ENCODE data around the gene CEP72. TPM values are rescaled to one million over a fixed set of nuclear protein-coding genes. Genes with fewer than 3 reads are reported as not detected.

Gene CEP72
- total RNA-seq, 1 donor from 2014 or later: 5.2 TPM

- Histone ChIP-seq H3K27me3 (ENCODE audit: control insufficient read depth in 3 of 3, insufficient read depth in 3 of 3, low read length in 3 of 3) (no peaks in the 10 kb centered on the region), H3K4me1 (ENCODE audit: control insufficient read depth in 3 of 3, insufficient read depth in 3 of 3, low read length in 3 of 3) (no peaks in the 10 kb centered on the region), H3K27ac (ENCODE audit: low read depth, low read length) (no peak overlapping the region), H3K36me3 (ENCODE audit: control insufficient read depth in 3 of 3, insufficient read depth in 3 of 3, low read length in 3 of 3) (peaks cover 8 to 19% (median 13%) of the 10 kb centered on the region in 3 donors), H3K9ac (ENCODE audit: low read depth in 1 of 3, low read length in 3 of 3) (no peak overlapping the region), H3K4me3 (ENCODE audit: low read length in 3 of 3) (no peak overlapping the region), H3K9me3 (ENCODE audit: control insufficient read depth in 3 of 3, low read length in 3 of 3) (no peaks in the 10 kb centered on the region)
Observed at GRCh38 chr5:642481-642880, 30.3 kb downstream of the CEP72 start.

GRCh38 chr5:643351-643801 is 31.2 kb downstream of the CEP72 start:
- no peak overlapping the region for H3K27ac ChIP-seq (ENCODE audit: low read depth, low read length)

GRCh38 chr5:643811-644271 is 31.7 kb downstream of the CEP72 start:
- no peaks in the 10 kb centered on the region for H3K9me3 ChIP-seq (ENCODE audit: control insufficient read depth in 3 of 3, low read length in 3 of 3)
- H3K4me1 ChIP-seq (ENCODE audit: control insufficient read depth in 3 of 3, insufficient read depth in 3 of 3, low read length in 3 of 3): no peaks in the 10 kb centered on the region
- H3K36me3 ChIP-seq (ENCODE audit: control insufficient read depth in 3 of 3, insufficient read depth in 3 of 3, low read length in 3 of 3): peaks cover 7 to 12% (median 12%) of the 10 kb centered on the region in 3 donors
- no peak overlapping the region for H3K9ac ChIP-seq (ENCODE audit: low read depth in 1 of 3, low read length in 3 of 3)
- no peak overlapping the region for H3K27ac ChIP-seq (ENCODE audit: low read depth, low read length)
- no peak overlapping the region for H3K4me3 ChIP-seq (ENCODE audit: low read length in 3 of 3)
- H3K27me3 ChIP-seq (ENCODE audit: control insufficient read depth in 3 of 3, insufficient read depth in 3 of 3, low read length in 3 of 3): no peaks in the 10 kb centered on the region

More at GRCh38 chr5:643351-643801, 31.2 kb downstream of the CEP72 start:
- Histone ChIP-seq H3K9me3 (ENCODE audit: control insufficient read depth in 3 of 3, low read length in 3 of 3) (no peaks in the 10 kb centered on the region), H3K4me3 (ENCODE audit: low read length in 3 of 3) (no peak overlapping the region), H3K9ac (ENCODE audit: low read depth in 1 of 3, low read length in 3 of 3) (no peak overlapping the region), H3K4me1 (ENCODE audit: control insufficient read depth in 3 of 3, insufficient read depth in 3 of 3, low read length in 3 of 3) (no peaks in the 10 kb centered on the region), H3K27me3 (ENCODE audit: control insufficient read depth in 3 of 3, insufficient read depth in 3 of 3, low read length in 3 of 3) (no peaks in the 10 kb centered on the region), H3K36me3 (ENCODE audit: control insufficient read depth in 3 of 3, insufficient read depth in 3 of 3, low read length in 3 of 3) (peaks cover 7 to 16% (median 12%) of the 10 kb centered on the region in 3 donors)

GRCh38 chr5:644509-644908 is 32.4 kb downstream of the CEP72 start:
- Histone ChIP-seq H3K9me3 (ENCODE audit: control insufficient read depth in 3 of 3, low read length in 3 of 3) (no peaks in the 10 kb centered on the region), H3K27me3 (ENCODE audit: control insufficient read depth in 3 of 3, insufficient read depth in 3 of 3, low read length in 3 of 3) (no peaks in the 10 kb centered on the region), H3K4me3 (ENCODE audit: low read length in 3 of 3) (no peak overlapping the region), H3K9ac (ENCODE audit: low read depth in 1 of 3, low read length in 3 of 3) (no peak overlapping the region), H3K27ac (ENCODE audit: low read depth, low read length) (no peak overlapping the region), H3K36me3 (ENCODE audit: control insufficient read depth in 3 of 3, insufficient read depth in 3 of 3, low read length in 3 of 3) (peaks cover 6 to 12% (median 12%) of the 10 kb centered on the region in 3 donors), H3K4me1 (ENCODE audit: control insufficient read depth in 3 of 3, insufficient read depth in 3 of 3, low read length in 3 of 3) (no peaks in the 10 kb centered on the region)

GRCh38 chr5:644971-645370 is 32.8 kb downstream of the CEP72 start:
- H3K36me3 ChIP-seq (ENCODE audit: control insufficient read depth in 3 of 3, insufficient read depth in 3 of 3, low read length in 3 of 3): peaks cover 4 to 12% (median 11%) of the 10 kb centered on the region in 3 donors
- H3K27me3 ChIP-seq (ENCODE audit: control insufficient read depth in 3 of 3, insufficient read depth in 3 of 3, low read length in 3 of 3): no peaks in the 10 kb centered on the region
- H3K4me3 ChIP-seq (ENCODE audit: low read length in 3 of 3): no peak overlapping the region
- H3K4me1 ChIP-seq (ENCODE audit: control insufficient read depth in 3 of 3, insufficient read depth in 3 of 3, low read length in 3 of 3): no peaks in the 10 kb centered on the region
- H3K9ac ChIP-seq (ENCODE audit: low read depth in 1 of 3, low read length in 3 of 3): no peak overlapping the region
- H3K27ac ChIP-seq (ENCODE audit: low read depth, low read length): no peak overlapping the region
- H3K9me3 ChIP-seq (ENCODE audit: control insufficient read depth in 3 of 3, low read length in 3 of 3): no peaks in the 10 kb centered on the region

DNA sequence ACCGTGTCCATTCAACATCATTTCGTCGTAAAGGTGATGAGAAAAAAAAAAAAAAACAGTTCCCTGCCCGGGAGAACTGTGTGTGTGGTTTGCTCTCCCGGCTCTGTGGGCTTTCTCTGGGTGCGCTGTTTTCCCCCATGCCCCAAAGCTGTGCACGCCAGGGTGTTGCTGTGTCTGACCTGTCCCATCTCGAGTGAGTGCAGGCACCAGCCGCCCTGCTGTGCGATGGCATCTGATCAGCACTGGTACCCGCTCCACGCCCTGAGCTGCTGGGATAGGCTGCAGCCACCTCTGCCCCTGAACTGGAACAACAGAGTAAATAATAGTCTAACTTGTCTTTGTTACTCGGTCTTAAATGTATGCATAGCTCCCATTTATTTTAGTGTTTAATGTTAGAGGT is 33.3 kb downstream of the CEP72 start:
- Histone ChIP-seq H3K4me3 (ENCODE audit: low read length in 3 of 3) (no peak overlapping the region), H3K36me3 (ENCODE audit: control insufficient read depth in 3 of 3, insufficient read depth in 3 of 3, low read length in 3 of 3) (peaks cover 4 to 10% (median 7%) of the 10 kb centered on the region in 3 donors), H3K4me1 (ENCODE audit: control insufficient read depth in 3 of 3, insufficient read depth in 3 of 3, low read length in 3 of 3) (no peaks in the 10 kb centered on the region), H3K27me3 (ENCODE audit: control insufficient read depth in 3 of 3, insufficient read depth in 3 of 3, low read length in 3 of 3) (no peaks in the 10 kb centered on the region), H3K27ac (ENCODE audit: low read depth, low read length) (no peak overlapping the region), H3K9ac (ENCODE audit: low read depth in 1 of 3, low read length in 3 of 3) (no peak overlapping the region), H3K9me3 (ENCODE audit: control insufficient read depth in 3 of 3, low read length in 3 of 3) (no peaks in the 10 kb centered on the region)

- H3K4me3 ChIP-seq (ENCODE audit: low read length in 3 of 3): no peak overlapping the region
- no peaks in the 10 kb centered on the region for H3K27me3 ChIP-seq (ENCODE audit: control insufficient read depth in 3 of 3, insufficient read depth in 3 of 3, low read length in 3 of 3)
- peaks cover 3 to 5% (median 4%) of the 10 kb centered on the region in 3 donors for H3K36me3 ChIP-seq (ENCODE audit: control insufficient read depth in 3 of 3, insufficient read depth in 3 of 3, low read length in 3 of 3)
- H3K27ac ChIP-seq (ENCODE audit: low read depth, low read length): no peak overlapping the region
- H3K4me1 ChIP-seq (ENCODE audit: control insufficient read depth in 3 of 3, insufficient read depth in 3 of 3, low read length in 3 of 3): no peaks in the 10 kb centered on the region
- H3K9me3 ChIP-seq (ENCODE audit: control insufficient read depth in 3 of 3, low read length in 3 of 3): no peaks in the 10 kb centered on the region
- H3K9ac ChIP-seq (ENCODE audit: low read depth in 1 of 3, low read length in 3 of 3): no peak overlapping the region
Observed at GRCh38 chr5:646396-647201, 34.5 kb downstream of the CEP72 start.

GRCh38 chr5:647311-647710 is 35.2 kb downstream of the CEP72 start:
- Histone ChIP-seq H3K9ac (ENCODE audit: low read depth in 1 of 3, low read length in 3 of 3) (no peak overlapping the region), H3K27me3 (ENCODE audit: control insufficient read depth in 3 of 3, insufficient read depth in 3 of 3, low read length in 3 of 3) (no peaks in the 10 kb centered on the region), H3K4me3 (ENCODE audit: low read length in 3 of 3) (no peak overlapping the region), H3K4me1 (ENCODE audit: control insufficient read depth in 3 of 3, insufficient read depth in 3 of 3, low read length in 3 of 3) (no peaks in the 10 kb centered on the region), H3K27ac (ENCODE audit: low read depth, low read length) (no peak overlapping the region), H3K36me3 (ENCODE audit: control insufficient read depth in 3 of 3, insufficient read depth in 3 of 3, low read length in 3 of 3) (peaks cover 3 to 7% (median 5%) of the 10 kb centered on the region in 3 donors), H3K9me3 (ENCODE audit: control insufficient read depth in 3 of 3, low read length in 3 of 3) (no peaks in the 10 kb centered on the region)

DNA sequence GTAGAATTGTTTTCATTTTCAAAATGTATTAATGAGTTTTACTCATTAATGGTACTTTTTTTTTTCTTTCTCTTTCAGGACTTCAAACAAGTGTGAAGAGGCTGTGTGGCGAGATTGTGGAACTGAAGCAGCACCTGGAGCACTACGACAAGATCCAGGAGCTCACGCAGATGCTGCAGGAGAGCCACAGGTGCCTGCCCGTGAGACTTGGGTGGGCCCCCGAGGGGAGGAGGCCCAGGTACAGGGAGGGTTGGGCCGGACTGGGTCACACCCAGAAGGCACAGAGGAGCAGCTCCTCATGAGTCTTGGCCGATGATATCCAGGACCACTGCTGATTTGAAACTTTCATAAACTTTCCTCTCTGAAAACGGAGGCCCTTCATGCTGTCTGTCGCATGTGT is 35.6 kb downstream of the CEP72 start:
- Histone ChIP-seq H3K9me3 (ENCODE audit: control insufficient read depth in 3 of 3, low read length in 3 of 3) (no peaks in the 10 kb centered on the region), H3K4me3 (ENCODE audit: low read length in 3 of 3) (no peak overlapping the region), H3K9ac (ENCODE audit: low read depth in 1 of 3, low read length in 3 of 3) (no peak overlapping the region), H3K4me1 (ENCODE audit: control insufficient read depth in 3 of 3, insufficient read depth in 3 of 3, low read length in 3 of 3) (no peaks in the 10 kb centered on the region), H3K27ac (ENCODE audit: low read depth, low read length) (no peak overlapping the region), H3K36me3 (ENCODE audit: control insufficient read depth in 3 of 3, insufficient read depth in 3 of 3, low read length in 3 of 3) (peaks cover 3 to 7% (median 5%) of the 10 kb centered on the region in 3 donors), H3K27me3 (ENCODE audit: control insufficient read depth in 3 of 3, insufficient read depth in 3 of 3, low read length in 3 of 3) (no peaks in the 10 kb centered on the region)

DNA sequence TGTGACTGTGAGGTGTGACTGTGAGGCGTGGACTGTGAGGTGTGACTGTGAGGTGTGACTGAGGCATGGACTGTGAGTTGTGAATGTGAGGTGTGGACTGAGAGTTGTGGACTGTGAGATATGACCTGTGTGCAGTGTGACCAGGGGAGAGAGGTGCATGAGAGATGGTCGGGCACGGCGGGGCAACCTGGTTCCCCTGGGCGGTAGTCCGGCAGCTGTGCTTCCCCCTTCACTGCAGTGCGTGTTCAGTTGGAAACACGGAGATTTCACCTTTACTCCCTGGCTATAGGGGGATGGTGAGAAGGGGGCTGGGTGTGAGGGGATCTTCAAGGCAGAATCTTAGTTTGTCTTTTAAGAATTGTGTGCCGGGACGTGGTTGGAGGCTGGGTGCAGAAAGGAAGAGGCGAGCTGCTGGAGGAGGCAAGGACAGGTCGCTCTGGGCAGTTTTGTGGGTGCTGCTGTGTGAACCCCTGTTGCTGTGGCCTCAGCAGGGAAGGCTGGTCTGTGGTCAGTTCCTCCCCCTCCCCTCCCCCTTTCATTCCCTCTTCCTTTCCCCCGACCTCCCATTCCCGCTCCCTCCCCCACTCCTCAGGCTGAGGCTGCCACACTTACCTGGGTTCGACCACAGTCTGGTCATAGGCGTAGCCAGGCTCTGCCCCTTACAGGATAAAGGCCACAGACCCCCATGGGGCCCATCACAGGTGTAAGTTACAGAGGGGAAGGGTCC is 39.3 kb downstream of the CEP72 start:
- no peak overlapping the region for H3K4me3 ChIP-seq (ENCODE audit: low read length in 3 of 3)
- no peaks in the 10 kb centered on the region for H3K9me3 ChIP-seq (ENCODE audit: control insufficient read depth in 3 of 3, low read length in 3 of 3)
- no peaks in the 10 kb centered on the region for H3K4me1 ChIP-seq (ENCODE audit: control insufficient read depth in 3 of 3, insufficient read depth in 3 of 3, low read length in 3 of 3)
- no peak overlapping the region for H3K9ac ChIP-seq (ENCODE audit: low read depth in 1 of 3, low read length in 3 of 3)
- H3K27ac ChIP-seq (ENCODE audit: low read depth, low read length): no peak overlapping the region
- no peaks in the 10 kb centered on the region for H3K27me3 ChIP-seq (ENCODE audit: control insufficient read depth in 3 of 3, insufficient read depth in 3 of 3, low read length in 3 of 3)
- H3K36me3 ChIP-seq (ENCODE audit: control insufficient read depth in 3 of 3, insufficient read depth in 3 of 3, low read length in 3 of 3): peaks cover 0 to 7% (median 7%) of the 10 kb centered on the region in 3 donors
